22Rv1 (cell line): ENCODE measurements around the gene SPDYC.

Source experiments
- CTCF ChIP-seq: fragments of 450-650 bp; IDR thresholded peaks from 2 replicates; pipeline ENCODE4 v1.5.1; 2017; ENCODE audit warnings: mild to moderate bottlenecking
- ZFX ChIP-seq: fragments of 450-650 bp; IDR thresholded peaks from 2 replicates; pipeline ENCODE4 v1.6.1; 2017; ENCODE audit warnings: antibody characterized with exemption, borderline replicate concordance

GRCh38 chr11:65170058-65170534, at the start of gene SPDYC:
- TF ChIP-seq CTCF: no peak
- TF ChIP-seq ZFX: no peak
